Karpas-422 (cell line): ENCODE measurements around the gene DGKE. TPM values are rescaled to one million over a fixed set of nuclear protein-coding genes. Genes with fewer than 3 reads are reported as not detected.
A peak's percentile ranks its signal among the peaks of the same experiment; 100 is the strongest.

ENCODE experiments used
- DNase-seq: peaks from one replicate; pipeline ENCODE4 v3.0.0-alpha.2; 2015
- H2AFZ ChIP-seq: fragments of 200-600 bp; sonication (generic); 2 replicates; pipeline ENCODE4 v1.6.1; 2014; ENCODE audit warnings: antibody characterized with exemption, low read length, mixed read lengths
- H3K27ac ChIP-seq: fragments of 200-600 bp; sonication (generic); 2 replicates; pipeline ENCODE4 v1.5.1; 2014; ENCODE audit warnings: mild to moderate bottlenecking, low read length, moderate library complexity
- H3K27me3 ChIP-seq: fragments of 200-600 bp; sonication (generic); 2 replicates; pipeline ENCODE4 v1.6.1; 2014; ENCODE audit warnings: low read length, mixed read lengths
- H3K36me3 ChIP-seq: fragments of 200-600 bp; sonication (generic); 2 replicates; pipeline ENCODE4 v1.6.1; 2014; ENCODE audit warnings: low read length, mixed read lengths; ENCODE audit not compliant: insufficient read depth
- H3K4me1 ChIP-seq: fragments of 200-600 bp; sonication (generic); 2 replicates; pipeline ENCODE4 v1.6.1; 2014; ENCODE audit warnings: mild to moderate bottlenecking, low read length, mixed read lengths
- H3K4me2 ChIP-seq: fragments of 200-600 bp; sonication (generic); 2 replicates; pipeline ENCODE4 v1.6.1; 2014; ENCODE audit warnings: low read length, low read depth, mild to moderate bottlenecking; ENCODE audit not compliant: poor library complexity, severe bottlenecking
- H3K4me3 ChIP-seq: fragments of 200-600 bp; sonication (generic); 2 replicates; pipeline ENCODE4 v1.5.1; 2014; ENCODE audit warnings: mild to moderate bottlenecking, antibody characterized with exemption, low read length, mixed read lengths
- H3K79me2 ChIP-seq: fragments of 200-600 bp; sonication (generic); 2 replicates; pipeline ENCODE4 v1.6.1; 2014; ENCODE audit warnings: mild to moderate bottlenecking, low read length, mixed read lengths
- H3K9ac ChIP-seq: fragments of 200-600 bp; sonication (generic); 2 replicates; pipeline ENCODE4 v1.6.0; 2014; ENCODE audit warnings: low read length
- H3K9me2 ChIP-seq: fragments of 200-600 bp; sonication (generic), shearing (Covaris generic); replicated peaks from 2 replicates; pipeline ENCODE4 v1.6.0; 2014; ENCODE audit warnings: mild to moderate bottlenecking, low read length, moderate library complexity; ENCODE audit not compliant: insufficient read depth
- H3K9me3 ChIP-seq: fragments of 300-700, 200-600 bp; sonication (generic); 2 replicates; pipeline ENCODE4 v1.6.1; 2014; ENCODE audit warnings: low read length, mixed read lengths
- H4K20me1 ChIP-seq: fragments of 200-600 bp; sonication (generic); 2 replicates; pipeline ENCODE4 v1.6.1; 2014; ENCODE audit warnings: mild to moderate bottlenecking, antibody characterized with exemption, low read length, low read depth; ENCODE audit not compliant: insufficient read depth
- total RNA-seq: library from RNA; depleted of rRNA; stranded (reverse); fragments of >200 nt; shearing (Covaris generic); gene quantifications from 2 replicates; pipeline ENCODE4 v1.2.3, GENCODE V29; 2014; ENCODE audit warnings: low replicate concordance

Gene DGKE
- total RNA-seq, 1 experiment from 2014 or later, result 0.30 TPM

GRCh38 chr17:56796536-56796935 lies 37.4 kb upstream of the DGKE start:
- H3K27me3 ChIP-seq, result no peaks in the 10 kb centered on the region
- no peak overlapping the region for H3K4me3 ChIP-seq
- no peak overlapping the region for H3K27ac ChIP-seq
- no peaks in the 10 kb centered on the region for H3K36me3 ChIP-seq
- no peaks in the 10 kb centered on the region for H3K9me2 ChIP-seq
- no peak for DNase-seq
- no peaks in the 10 kb centered on the region for H3K9me3 ChIP-seq
- no peaks in the 10 kb centered on the region for H4K20me1 ChIP-seq
- no peaks in the 10 kb centered on the region for H3K79me2 ChIP-seq
- peaks cover 9% of the 10 kb centered on the region for H3K4me1 ChIP-seq
- H3K9ac ChIP-seq, result no peak overlapping the region
- H2AFZ ChIP-seq, result no peak overlapping the region
- no peak overlapping the region for H3K4me2 ChIP-seq

GRCh38 chr17:56798916-56799315 lies 35.0 kb upstream of the DGKE start:
- Histone ChIP-seq H3K9ac (no peak overlapping the region), H2AFZ (no peak overlapping the region), H3K27me3 (no peaks in the 10 kb centered on the region), H3K4me3 (no peak overlapping the region), H3K9me3 (no peaks in the 10 kb centered on the region), H3K79me2 (no peaks in the 10 kb centered on the region), H4K20me1 (no peaks in the 10 kb centered on the region), H3K4me1 (peaks cover 17% of the 10 kb centered on the region), H3K27ac (no peak overlapping the region), H3K4me2 (no peak overlapping the region), H3K9me2 (no peaks in the 10 kb centered on the region), H3K36me3 (no peaks in the 10 kb centered on the region)
- DNase-seq, result peak; percentile 65

GRCh38 chr17:56801459-56802178 lies 32.3 kb upstream of the DGKE start:
- H3K9me2 ChIP-seq, result no peaks in the 10 kb centered on the region
- no peak overlapping the region for H3K27ac ChIP-seq
- H3K9ac ChIP-seq, result no peak overlapping the region
- peaks cover 21% of the 10 kb centered on the region for H3K4me1 ChIP-seq
- H4K20me1 ChIP-seq, result no peaks in the 10 kb centered on the region
- no peak for DNase-seq
- no peak overlapping the region for H3K4me3 ChIP-seq
- H3K9me3 ChIP-seq, result no peaks in the 10 kb centered on the region
- no peaks in the 10 kb centered on the region for H3K36me3 ChIP-seq
- H3K79me2 ChIP-seq, result no peaks in the 10 kb centered on the region
- no peak overlapping the region for H3K4me2 ChIP-seq
- H3K27me3 ChIP-seq, result no peaks in the 10 kb centered on the region
- no peak overlapping the region for H2AFZ ChIP-seq

GRCh38 chr17:56803071-56803470 lies 30.9 kb upstream of the DGKE start:
- no peaks in the 10 kb centered on the region for H3K27me3 ChIP-seq
- H3K27ac ChIP-seq, result no peak overlapping the region
- H3K4me2 ChIP-seq, result no peak overlapping the region
- H2AFZ ChIP-seq, result no peak overlapping the region
- H3K4me3 ChIP-seq, result no peak overlapping the region
- H3K4me1 ChIP-seq, result peaks cover 21% of the 10 kb centered on the region
- H3K9me2 ChIP-seq, result no peaks in the 10 kb centered on the region
- no peaks in the 10 kb centered on the region for H3K36me3 ChIP-seq
- no peak overlapping the region for H3K9ac ChIP-seq
- no peaks in the 10 kb centered on the region for H4K20me1 ChIP-seq
- H3K79me2 ChIP-seq, result no peaks in the 10 kb centered on the region
- DNase-seq, result no peak
- H3K9me3 ChIP-seq, result no peaks in the 10 kb centered on the region

- DNase-seq, result no peak
- Histone ChIP-seq H2AFZ (no peak overlapping the region), H3K9me3 (no peaks in the 10 kb centered on the region), H3K9me2 (no peaks in the 10 kb centered on the region), H3K79me2 (no peaks in the 10 kb centered on the region), H3K4me2 (no peak overlapping the region), H3K4me1 (peaks cover 12% of the 10 kb centered on the region), H3K9ac (no peak overlapping the region), H3K27ac (no peak overlapping the region), H3K4me3 (no peak overlapping the region), H4K20me1 (no peaks in the 10 kb centered on the region), H3K27me3 (no peaks in the 10 kb centered on the region), H3K36me3 (no peaks in the 10 kb centered on the region)
These were observed 29.5 kb upstream of the DGKE start for GRCh38 chr17:56804454-56804853.

GRCh38 chr17:56806949-56807348 lies 27.0 kb upstream of the DGKE start:
- Histone ChIP-seq H3K36me3 (no peaks in the 10 kb centered on the region), H3K9me3 (no peaks in the 10 kb centered on the region), H3K4me1 (peaks cover 12% of the 10 kb centered on the region), H3K79me2 (no peaks in the 10 kb centered on the region), H4K20me1 (no peaks in the 10 kb centered on the region), H3K4me3 (no peak overlapping the region), H3K27me3 (peaks cover 3% of the 10 kb centered on the region; the same call in 1 of the 2 replicates), H3K27ac (no peak overlapping the region), H2AFZ (no peak overlapping the region), H3K9me2 (no peaks in the 10 kb centered on the region), H3K9ac (no peak overlapping the region), H3K4me2 (no peak overlapping the region)
- DNase-seq, result no peak

- H3K4me2 ChIP-seq, result no peak overlapping the region
- H3K9me3 ChIP-seq, result no peaks in the 10 kb centered on the region
- peaks cover 3% of the 10 kb centered on the region; the same call in 1 of the 2 replicates for H3K27me3 ChIP-seq
- H2AFZ ChIP-seq, result no peak overlapping the region
- no peaks in the 10 kb centered on the region for H3K79me2 ChIP-seq
- H3K27ac ChIP-seq, result no peak overlapping the region
- no peaks in the 10 kb centered on the region for H4K20me1 ChIP-seq
- no peak overlapping the region for H3K4me3 ChIP-seq
- no peaks in the 10 kb centered on the region for H3K36me3 ChIP-seq
- peaks cover 12% of the 10 kb centered on the region for H3K4me1 ChIP-seq
- H3K9me2 ChIP-seq, result no peaks in the 10 kb centered on the region
- no peak for DNase-seq
- no peak overlapping the region for H3K9ac ChIP-seq
These were observed 26.2 kb upstream of the DGKE start for GRCh38 chr17:56807723-56808122.

GRCh38 chr17:56808503-56808902 lies 25.4 kb upstream of the DGKE start:
- H3K4me1 ChIP-seq, result peaks cover 8% of the 10 kb centered on the region
- no peaks in the 10 kb centered on the region for H4K20me1 ChIP-seq
- H3K27me3 ChIP-seq, result peaks cover 3% of the 10 kb centered on the region; the same call in 1 of the 2 replicates
- H2AFZ ChIP-seq, result no peak overlapping the region
- no peak overlapping the region for H3K27ac ChIP-seq
- no peak overlapping the region for H3K4me3 ChIP-seq
- no peaks in the 10 kb centered on the region for H3K9me2 ChIP-seq
- no peak overlapping the region for H3K9ac ChIP-seq
- H3K4me2 ChIP-seq, result no peak overlapping the region
- H3K9me3 ChIP-seq, result no peaks in the 10 kb centered on the region
- DNase-seq, result no peak
- no peaks in the 10 kb centered on the region for H3K36me3 ChIP-seq
- H3K79me2 ChIP-seq, result no peaks in the 10 kb centered on the region
